HG03469 (cell line): Measurements from ENCODE around the gene SDK2.

ENCODE experiments used
- ATAC-seq: cut with Tn5 transposase; IDR thresholded peaks from one replicate; pipeline ENCODE4 v1.9.1; 2021; ENCODE audit warnings: mild to moderate bottlenecking, moderate library complexity, moderate number of reproducible peaks; ENCODE audit not compliant: unreplicated experiment

Gene SDK2

DNA sequence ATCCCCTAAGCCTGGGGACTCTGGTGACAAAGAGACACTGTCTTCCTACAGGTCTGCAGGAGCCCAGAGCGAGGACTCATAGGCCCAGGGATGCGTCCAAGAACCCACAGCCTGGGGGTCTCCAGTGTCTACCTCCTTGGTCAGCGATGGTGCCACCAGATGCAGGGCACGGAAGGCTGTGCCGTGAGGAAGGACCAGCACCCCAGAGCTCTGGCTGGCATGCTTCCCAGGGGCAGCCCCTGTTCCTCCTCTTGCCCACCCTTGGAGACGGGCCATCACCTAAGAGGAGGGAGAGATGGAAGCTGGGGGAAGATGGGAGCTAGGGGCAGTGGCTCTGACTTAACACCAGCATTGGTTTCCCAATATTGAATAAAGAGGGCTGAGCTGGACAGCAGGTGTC lies 125.2 kb downstream of the SDK2 start:
- ATAC-seq = no peak

DNA sequence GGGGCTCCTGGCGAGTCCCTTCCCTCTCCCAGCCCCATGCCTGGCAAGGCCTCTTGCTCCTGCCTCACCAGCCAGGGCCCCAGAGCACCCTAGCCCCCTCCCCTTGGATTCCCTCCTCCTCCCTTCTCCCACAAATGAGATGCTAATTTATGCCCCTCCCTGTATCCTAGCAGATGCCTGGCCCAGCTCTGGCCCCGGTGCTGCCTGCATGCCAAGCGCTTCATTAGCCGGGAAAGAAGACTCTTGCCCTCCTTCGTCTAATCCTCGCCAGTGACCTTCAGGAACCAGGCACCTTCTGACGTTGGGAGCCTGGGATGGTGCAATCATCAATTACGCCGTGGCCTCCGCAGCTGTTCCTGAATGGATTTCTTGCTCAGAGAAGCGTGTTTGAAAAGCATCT lies 127.8 kb downstream of the SDK2 start:
- no peak for ATAC-seq

DNA sequence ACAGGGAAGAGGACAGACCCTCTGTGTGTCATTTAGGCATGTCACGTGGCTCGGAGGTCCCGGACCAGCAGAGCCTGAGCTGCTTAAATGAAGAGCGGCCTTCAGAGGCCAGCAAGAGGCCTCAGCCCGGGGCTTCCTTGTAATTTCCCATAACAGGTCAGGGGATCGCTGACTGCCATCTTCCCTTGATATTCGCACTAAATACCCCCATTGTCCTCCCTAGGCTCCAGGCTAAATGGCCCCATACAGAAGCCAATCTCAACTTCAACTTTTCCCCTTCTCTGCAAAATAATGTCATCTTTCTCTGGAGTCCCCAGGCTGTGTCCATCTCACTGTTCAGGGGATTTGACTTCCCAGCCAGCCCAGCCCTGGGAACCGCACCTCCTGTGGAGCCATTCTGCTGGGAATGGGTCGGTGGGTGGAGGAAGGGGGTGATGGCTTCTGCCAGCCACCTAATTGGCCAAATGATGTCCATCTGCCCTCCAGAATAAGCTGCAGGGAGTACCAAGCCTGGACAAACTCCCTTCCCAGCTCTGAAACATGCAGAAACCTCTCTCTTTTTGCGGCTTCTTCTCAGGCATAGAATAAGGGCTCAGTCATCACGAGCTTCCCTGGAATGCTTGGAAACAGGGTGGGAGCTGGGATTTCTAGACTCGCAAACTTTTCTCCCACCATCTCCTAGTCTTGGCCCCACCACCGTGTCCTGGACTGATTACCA lies 129.9 kb downstream of the SDK2 start:
- ATAC-seq = no peak

DNA sequence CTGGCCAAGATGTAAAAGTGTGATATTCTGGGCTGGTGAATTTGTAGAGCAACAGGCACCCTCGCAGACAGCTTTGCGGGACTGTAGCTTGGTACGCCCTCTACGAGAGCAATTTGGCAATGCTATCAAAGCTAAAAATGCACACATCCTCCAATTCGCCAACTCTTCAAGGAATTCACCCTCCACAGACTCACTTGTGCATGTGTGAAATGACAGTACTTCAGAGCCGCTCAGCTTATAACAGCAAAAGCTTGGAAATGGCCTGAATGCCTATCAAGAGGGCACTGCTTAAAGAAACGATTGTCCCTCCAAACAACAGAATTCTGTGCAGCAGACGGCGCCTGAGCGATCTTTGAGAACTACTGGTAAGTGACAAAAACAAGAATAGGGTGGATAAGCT lies 130.8 kb downstream of the SDK2 start:
- no peak for ATAC-seq

DNA sequence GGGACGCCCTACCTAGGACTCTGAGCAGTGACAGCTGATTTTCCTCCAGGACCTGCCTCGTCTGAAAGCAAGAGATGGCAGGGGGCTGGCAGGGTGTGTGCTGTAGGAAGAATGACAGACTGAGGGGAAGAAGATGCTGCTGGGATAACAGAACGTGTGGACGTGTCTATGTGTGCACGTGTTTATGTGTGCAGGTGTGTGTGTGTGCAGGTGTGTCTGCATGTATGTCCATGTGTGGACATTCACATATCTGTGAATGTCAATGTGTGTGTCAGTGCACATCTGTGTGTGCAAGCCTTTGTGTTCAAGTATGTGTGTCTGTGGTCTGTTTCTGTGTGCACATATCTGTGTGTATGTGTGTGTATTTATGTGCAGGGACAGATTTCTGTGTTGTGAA lies 132.5 kb downstream of the SDK2 start:
- ATAC-seq = no peak

DNA sequence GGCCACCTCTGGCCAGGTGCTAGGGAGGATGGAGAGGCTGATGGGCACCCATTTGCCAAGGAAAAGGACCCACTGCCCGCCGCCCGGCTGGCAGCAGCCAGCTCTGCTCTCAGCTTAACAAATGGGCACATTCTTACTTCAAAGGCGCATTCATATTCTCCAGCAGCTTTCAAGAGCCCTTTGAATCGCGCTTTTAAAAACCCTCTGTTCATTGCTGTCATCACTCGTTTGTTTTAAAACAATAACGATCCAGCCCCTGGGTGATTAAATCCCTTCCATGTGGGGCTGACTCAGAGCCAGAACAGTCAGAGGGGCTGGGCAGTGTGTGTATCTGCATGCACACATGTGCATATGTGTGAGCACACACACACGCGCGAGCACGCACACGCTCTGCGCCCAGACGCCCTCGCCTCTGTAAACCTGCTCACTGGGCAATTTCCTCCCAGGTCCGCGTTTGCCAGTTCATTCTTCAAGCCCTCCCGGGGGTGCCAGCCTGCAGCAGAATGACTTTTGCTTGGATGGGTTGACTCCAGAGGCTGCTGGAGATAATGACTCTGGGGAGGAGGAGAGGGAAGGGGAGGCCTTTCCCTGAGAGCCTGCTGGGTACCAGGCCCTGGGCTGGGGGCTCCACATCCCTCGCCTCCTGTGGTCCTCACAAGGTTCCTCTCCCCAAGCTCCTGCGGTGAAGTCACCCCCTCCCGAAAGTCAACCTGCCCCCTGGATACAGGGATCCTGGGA lies 133.1 kb downstream of the SDK2 start:
- no peak for ATAC-seq

DNA sequence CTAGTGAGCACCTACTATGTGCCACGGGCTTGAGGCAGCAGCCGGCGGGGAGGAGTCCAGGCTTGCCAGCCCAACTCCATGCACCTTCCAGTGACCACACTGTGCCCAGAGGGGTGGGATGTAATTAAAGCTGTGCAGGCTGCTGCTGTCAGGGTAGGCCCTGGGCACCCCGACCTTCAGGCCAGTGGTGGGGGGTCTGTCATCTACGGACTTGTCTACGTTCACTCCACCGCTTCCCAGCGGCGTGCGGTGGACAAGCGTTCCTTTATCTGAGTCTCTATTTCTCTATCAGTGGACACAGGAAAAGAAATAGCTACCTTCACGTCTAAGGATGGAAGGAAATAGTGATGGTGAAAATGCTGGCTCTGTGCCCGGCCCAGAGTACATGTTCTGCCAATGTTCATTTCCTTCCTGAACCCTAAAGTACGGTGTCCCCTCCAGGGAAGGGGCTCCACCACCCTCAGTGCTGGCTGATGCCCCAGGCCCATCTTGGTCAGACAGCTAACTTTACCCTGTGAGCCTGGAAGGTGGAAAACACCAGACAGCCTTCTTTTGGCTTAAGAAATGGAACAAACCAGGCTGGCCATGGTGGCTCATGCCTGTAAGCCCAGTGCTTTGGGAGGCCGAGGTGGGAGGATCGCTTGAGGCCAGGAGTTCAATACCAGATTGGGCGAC lies 135.2 kb downstream of the SDK2 start:
- no peak for ATAC-seq

DNA sequence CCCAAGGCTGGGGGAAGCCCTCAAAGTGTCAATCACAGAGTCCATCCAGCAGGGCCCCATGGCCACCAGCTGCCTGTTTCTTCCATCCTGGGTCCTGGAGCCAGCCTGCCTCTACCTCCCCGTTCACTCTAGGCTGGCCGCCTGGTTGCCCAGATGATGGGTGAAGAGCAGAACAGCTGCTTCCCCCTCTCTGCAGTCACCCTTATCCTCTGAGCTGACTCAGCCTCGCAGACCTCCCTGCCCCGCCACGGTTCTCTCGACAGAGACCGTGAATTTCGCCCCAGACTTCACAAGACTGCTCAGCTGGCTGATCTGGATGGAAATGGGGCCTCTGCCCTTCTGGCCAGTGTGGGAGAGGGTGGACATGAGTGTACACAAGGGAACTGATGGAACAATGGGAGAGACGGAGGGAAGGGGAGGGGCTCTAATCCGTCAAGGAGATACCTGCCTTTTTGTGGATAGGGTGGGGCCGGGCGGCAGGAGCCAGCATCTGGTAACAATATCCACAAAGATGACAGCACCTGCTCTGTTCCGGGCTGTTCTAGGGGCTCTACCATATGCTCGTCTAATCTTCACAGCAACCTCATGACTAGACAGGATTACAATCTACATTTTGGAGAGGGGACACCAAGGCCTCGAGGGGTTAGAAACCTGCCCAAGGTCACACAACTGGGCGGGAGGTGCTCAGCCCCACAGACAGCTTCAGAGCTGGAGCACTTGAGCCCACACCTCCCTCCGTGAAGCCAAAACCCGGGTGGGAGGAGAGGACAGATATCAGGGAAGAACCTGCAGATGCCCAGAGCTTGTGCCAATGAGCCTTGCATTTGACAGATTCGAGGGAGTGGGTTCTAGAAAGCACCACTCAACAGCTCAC lies 136.0 kb downstream of the SDK2 start:
- ATAC-seq = no peak

DNA sequence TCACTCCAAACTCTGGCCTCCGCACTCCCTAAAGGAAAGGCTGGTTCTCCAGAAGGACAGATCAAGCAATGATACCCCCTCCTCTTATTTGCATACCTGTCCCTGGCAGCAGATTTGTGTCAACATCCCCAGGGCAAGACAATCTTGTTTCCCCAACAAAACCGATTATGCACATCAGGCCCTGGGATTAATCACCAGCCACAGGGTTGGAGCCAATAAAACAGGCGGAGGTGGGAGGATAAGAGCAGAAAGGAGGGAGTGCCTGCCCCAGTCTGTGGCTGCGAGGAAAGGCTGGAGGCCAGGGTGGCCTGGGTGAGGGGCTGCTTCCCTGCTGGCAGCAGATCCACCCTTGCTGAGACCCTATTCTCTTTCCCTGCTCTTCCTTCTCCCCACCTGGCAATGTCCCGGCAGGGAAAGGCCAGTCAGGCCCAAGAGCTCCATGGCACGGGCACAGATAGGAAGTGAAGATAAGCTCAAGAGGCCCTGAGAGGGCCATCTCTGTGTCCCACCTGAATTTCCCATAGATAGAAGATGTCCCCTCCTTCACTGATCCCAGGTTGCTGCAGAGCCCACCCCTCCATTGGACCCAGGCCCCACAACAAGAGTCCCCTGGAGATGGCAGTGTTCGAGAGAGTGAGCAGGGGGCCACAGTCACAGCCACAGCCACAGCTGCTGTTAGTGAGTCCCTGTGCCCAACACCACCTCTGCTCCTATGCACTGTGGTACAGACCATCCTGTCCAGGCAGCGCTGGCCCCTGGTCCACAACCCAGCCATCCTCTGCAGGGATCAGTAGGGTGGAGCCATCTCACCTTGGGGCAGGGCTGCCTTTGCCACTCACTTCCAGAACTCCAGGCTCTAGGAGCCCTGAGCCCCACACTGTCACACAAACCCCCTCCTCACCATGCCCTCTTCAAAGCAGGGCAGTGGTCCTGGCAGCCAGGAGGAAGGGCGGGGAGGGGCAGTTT lies 137.5 kb downstream of the SDK2 start:
- no peak for ATAC-seq

DNA sequence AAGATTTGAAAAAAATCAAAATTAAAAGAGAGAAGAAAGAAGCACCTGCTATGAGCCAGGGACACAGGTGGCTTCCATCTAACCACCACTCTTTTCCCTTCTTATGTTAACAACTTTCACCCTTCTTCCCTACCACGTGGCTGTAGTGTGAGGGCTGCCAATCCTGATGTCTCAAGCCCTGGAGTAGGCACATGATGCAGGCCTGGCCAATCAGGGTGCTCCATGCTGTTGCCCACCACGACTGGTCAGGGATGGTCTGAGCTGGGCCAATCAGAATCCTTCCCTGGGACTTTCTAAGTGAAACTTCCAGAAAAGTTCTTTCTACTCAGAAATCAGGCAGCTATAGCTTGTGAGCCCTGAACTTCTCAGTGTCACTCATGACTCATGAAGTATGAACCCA lies 140.7 kb downstream of the SDK2 start:
- ATAC-seq = no peak

DNA sequence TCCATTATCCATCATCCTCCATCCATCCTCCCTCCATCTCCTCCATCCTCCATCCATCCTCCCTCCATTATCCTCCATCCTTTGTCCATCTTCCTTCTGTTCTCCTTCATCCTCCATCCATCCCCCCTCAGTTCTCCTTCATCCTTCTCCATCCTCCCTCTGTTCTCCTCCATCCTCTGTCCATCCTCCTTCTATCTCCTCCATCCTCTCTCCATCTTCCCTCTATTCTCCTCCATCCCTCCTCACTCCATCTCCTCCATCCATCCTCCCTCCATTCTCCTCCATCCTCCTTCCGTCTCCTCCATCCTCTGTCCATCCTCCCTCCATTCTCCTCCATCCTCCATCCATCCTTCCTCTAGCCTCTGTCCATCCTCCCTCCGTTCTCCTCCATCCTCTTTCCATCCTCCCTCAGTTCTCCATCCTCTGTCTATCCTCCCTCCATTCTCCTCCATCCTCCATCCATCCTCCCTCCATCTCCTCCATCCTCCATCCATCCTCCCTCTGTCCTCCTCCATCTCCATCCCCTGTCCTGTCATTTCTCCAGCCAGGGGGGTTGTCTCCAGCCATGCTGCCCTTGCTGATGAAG lies 143.7 kb downstream of the SDK2 start:
- no peak for ATAC-seq

DNA sequence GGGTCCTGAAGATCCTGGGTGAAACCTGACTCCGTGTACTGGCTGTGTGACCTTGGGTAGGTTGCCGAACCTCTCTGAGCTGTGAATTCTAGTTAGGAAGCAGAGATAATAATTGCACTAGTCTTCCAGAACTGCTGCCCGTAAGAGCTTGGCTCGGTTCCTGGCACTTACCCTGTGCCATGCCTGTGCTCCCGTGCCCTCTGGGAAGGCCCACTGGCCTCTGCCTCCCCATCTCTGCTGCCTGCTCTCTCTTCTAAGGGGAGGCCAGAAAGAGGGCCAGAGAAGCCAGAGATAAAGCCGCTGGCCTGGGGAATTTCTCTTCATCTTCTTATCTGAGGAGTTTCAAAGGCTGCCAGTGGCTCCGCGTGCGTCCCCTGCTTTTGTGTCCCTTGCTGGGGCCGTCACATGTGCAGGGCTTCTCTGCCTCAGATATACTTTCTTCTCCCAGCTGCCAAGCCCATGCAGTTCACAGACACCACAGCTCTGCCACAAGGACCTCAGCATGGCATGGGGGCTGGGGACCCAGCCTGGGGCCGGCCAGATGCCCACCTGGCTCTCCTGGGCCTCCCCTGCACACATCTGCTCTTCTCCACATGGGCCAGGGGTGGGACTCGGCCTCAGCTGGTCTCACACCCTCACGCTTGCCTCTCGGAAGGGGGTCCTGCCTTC lies 145.2 kb downstream of the SDK2 start:
- ATAC-seq = no peak

DNA sequence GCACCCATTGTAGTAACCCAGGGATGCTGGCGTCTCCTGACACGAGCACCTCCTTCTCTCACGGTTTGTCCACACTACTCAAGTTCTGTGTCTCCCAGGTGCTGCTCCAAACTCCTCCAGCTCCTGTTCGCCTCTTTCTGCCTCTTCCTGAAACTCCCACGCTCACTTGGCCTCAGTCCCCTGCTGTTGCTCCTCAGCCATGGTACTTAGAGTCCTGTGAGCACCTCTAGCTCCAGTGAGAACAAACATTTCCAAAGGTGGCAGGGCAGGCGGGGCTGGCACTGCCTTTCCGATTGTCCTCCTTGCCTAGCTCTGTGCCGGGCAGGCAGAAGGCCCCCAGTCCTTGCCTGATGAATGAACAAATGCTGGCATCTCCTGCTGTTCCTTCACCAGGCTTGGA lies 146.1 kb downstream of the SDK2 start:
- no peak for ATAC-seq

DNA sequence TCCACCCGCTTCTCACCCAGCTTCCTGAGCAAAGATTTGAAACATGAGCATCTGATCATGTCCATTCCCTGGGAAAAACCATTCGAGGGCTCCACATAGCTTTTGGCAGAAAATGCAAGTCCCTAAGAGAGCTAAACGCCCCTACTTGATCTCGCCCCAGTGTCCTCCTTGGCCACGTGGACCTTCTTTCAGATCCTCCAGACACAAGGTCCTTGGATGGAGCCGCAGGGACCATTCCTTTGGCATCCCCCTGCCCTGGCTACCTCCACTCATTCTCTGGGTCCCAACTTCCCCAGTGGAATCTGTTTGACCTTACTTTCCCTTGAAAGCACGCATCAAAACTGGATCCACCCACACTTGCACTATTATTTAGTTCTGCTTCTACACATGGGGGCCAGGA lies 146.5 kb downstream of the SDK2 start:
- ATAC-seq = no peak

DNA sequence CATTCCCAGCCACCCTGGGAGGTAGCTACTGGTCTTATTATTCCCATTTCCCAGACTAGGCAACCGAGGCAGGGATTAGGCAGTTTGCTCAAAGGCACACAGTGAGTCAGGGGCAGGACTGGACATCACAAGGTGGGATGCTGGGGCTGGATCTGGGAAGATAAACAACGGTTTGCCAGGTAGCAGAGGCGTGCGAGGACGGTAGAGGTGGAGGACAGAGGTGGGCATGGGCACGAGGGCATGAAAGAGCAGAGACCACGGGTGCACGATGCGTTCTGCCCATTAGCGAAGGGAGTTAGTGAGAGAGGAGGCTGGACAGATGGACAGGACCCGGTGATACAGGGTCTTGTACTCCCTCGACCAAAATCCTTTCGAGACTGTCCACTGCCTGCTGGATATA lies 148.0 kb downstream of the SDK2 start:
- ATAC-seq = no peak

DNA sequence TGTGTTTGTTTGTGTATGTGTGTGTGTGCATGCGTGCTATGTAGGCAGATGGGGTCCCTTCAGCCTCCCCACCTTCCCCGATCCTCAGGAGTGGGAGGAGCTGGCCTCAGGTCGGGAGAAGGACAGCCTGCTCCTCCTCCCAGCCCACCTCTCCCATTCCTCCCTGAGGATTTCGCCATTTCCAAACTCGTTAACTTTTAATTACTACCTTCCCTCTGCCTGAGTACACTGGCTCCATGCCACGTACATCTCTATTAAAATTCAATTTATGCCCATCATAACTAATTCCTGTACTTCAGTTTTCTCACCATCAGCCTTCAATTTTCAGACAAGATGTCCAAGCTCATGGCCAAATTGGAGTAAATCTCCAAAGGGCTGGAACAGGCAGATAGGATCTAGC lies 148.6 kb downstream of the SDK2 start:
- no peak for ATAC-seq

DNA sequence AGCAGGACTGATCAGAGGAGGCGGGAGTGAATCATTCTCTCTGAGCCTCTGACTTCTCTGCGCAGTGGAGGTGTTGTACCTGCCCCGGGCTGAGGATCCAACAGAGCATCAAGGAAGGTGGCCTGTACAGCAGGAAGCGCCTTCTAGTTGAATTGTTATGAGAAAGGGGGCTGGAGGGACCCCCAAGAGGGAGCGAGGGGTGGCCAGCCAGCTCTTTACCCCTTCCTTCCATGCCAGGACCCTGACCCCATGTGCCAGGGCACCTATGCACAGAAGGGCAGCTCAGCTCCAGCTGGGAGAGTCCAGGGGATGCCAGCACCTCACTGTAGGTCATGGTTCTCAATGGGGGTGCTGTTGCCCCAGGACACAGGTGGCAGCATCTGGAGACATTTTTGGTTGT lies 149.3 kb downstream of the SDK2 start:
- no peak for ATAC-seq

DNA sequence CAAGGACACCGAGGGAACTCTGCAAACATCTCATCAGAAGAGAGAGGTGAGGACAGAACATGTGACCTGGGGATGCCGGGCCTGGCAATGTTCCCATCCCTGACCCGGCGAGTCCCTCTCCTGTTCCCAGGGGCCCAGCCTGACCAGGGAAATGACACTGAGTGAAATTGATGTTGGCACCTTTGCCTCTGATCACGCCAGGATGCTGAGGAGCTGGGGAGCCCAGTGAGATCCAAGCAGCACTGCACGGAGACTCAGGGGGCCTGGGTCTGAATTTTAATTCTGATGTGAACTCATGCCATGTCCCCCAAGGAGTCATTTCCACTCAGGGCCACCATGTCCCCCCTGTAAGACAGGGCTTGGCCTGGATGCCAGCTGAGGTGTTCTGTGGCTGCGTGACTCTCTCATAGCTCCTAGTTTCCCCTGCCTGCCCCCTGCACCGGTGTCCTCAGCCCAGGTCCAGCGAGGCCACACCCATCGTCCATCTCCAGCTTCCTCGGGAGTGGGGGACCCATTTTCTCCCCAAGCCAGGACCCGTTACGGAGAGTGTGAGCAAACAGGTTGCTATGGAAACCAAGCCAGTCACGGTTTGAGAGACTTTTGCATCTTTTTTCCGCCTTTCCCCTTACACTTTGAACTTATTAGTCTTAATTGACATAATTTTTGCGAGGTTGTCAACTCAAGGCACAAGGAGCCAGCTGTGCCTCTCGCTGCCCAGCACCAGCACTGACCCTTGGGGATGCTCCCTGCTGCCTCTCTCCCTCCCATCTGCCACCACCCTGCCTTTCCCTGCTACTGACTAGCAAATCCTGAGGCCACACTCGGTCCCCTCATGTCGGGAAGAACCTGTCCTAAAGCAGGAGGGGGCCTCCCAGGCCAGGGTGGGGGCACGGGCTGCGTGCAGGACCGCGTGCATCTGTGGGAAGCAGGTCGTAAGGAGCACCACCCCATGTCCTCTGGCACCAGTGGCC lies 150.0 kb downstream of the SDK2 start:
- ATAC-seq = no peak
